ENCODE data around the gene RWDD3.

Gene RWDD3

GRCh38 chr1:95233737-95234500, at the start of gene RWDD3:
RWDD3 (plus strand) TSS chr1:95234210; CDS start chr1:95234231, 21 bp downstream.
- peak; percentile 98 for DNase-seq

- no peak for DNase-seq
Measured at GRCh38 chr1:95186149-95186548, 47.9 kb upstream of the RWDD3 start.

GRCh38 chr1:95193591-95193990, 40.4 kb upstream of the RWDD3 start:
- no peak for DNase-seq

GRCh38 chr1:95195046-95195445, 39.0 kb upstream of the RWDD3 start:
- no peak for DNase-seq

GRCh38 chr1:95196017-95196416, 38.0 kb upstream of the RWDD3 start:
- DNase-seq = no peak

- DNase-seq = no peak
Measured at GRCh38 chr1:95197616-95198252, 36.3 kb upstream of the RWDD3 start.

GRCh38 chr1:95201905-95202304, 32.1 kb upstream of the RWDD3 start:
- DNase-seq = no peak

GRCh38 chr1:95203908-95204437, 30.0 kb upstream of the RWDD3 start:
- no peak for DNase-seq

- DNase-seq = no peak
Measured at GRCh38 chr1:95206514-95206913, 27.5 kb upstream of the RWDD3 start.

GRCh38 chr1:95207223-95207935, 26.6 kb upstream of the RWDD3 start:
- no peak for DNase-seq

- DNase-seq = no peak
Measured at GRCh38 chr1:95208876-95209275, 25.1 kb upstream of the RWDD3 start.

- no peak for DNase-seq
Measured at GRCh38 chr1:95209291-95209690, 24.7 kb upstream of the RWDD3 start.

- DNase-seq = no peak
Measured at GRCh38 chr1:95216292-95216990, 17.6 kb upstream of the RWDD3 start.

GRCh38 chr1:95217371-95217770, 16.6 kb upstream of the RWDD3 start:
- DNase-seq = no peak

- no peak for DNase-seq
Measured at GRCh38 chr1:95219407-95219806, 14.6 kb upstream of the RWDD3 start.

GRCh38 chr1:95221306-95221705, 12.7 kb upstream of the RWDD3 start:
- DNase-seq = no peak

- DNase-seq = no peak
Measured at GRCh38 chr1:95222629-95223028, 11.4 kb upstream of the RWDD3 start.

GRCh38 chr1:95223110-95223509, 10.9 kb upstream of the RWDD3 start:
- no peak for DNase-seq

- no peak for DNase-seq
Measured at GRCh38 chr1:95226781-95227660, 7.0 kb upstream of the RWDD3 start.

GRCh38 chr1:95229037-95229436, 5.0 kb upstream of the RWDD3 start:
- no peak for DNase-seq

GRCh38 chr1:95229706-95230105, 4.3 kb upstream of the RWDD3 start:
- DNase-seq = no peak

- no peak for DNase-seq
Measured at GRCh38 chr1:95230256-95230655, 3.8 kb upstream of the RWDD3 start.

All from activated CD8-positive, alpha-beta memory T cell treated with anti-CD3 and anti-CD28 coated beads for 24 hours (primary cell).